Nephron (organoid): ENCODE data around the gene RPUSD3.

ENCODE experiments used
- H3K27ac Mint-ChIP-seq, 3 experiments: 2 replicates each; pipeline ENCODE4 v1.8.0; 2020; ENCODE audit warnings: mixed read lengths in 3 of 3, mild to moderate bottlenecking in 2 of 3, moderate library complexity in 1 of 3
- H3K27me3 Mint-ChIP-seq: 2 replicates; pipeline ENCODE4 v1.8.0; 2021; ENCODE audit warnings: low read depth, mild to moderate bottlenecking, moderate library complexity, mixed read lengths
- H3K36me3 Mint-ChIP-seq: 2 replicates; pipeline ENCODE4 v1.8.0; 2020; ENCODE audit warnings: low read depth, mixed read lengths
- H3K4me1 Mint-ChIP-seq: 2 replicates; pipeline ENCODE4 v1.8.0; 2020; ENCODE audit warnings: mixed read lengths
- H3K4me3 Mint-ChIP-seq, 3 experiments: 2 replicates each; pipeline ENCODE4 v1.8.0; 2020; ENCODE audit warnings: mild to moderate bottlenecking in 3 of 3, mixed read lengths in 3 of 3, moderate library complexity in 2 of 3
- H3K9me3 Mint-ChIP-seq: 2 replicates; pipeline ENCODE4 v1.8.0; 2020; ENCODE audit warnings: mixed read lengths
- CTCF ChIP-seq, 3 experiments: fragments of 200-600 bp; sonication (generic); IDR thresholded peaks; one replicate each; pipeline ENCODE4 v1.5.0; 2021; ENCODE audit warnings: antibody characterized with exemption in 3 of 3; ENCODE audit not compliant: unreplicated experiment in 3 of 3

Gene RPUSD3

GRCh38 chr3:9820543-9820942, 23.3 kb downstream of the RPUSD3 start:
- H3K27ac Mint-ChIP-seq, result no peak overlapping the region
- TF ChIP-seq CTCF (IDR thresholded peaks at IDR 0.05; ENCODE audit: unreplicated experiment in 3 of 3), result no peak
- peaks cover 6% of the 10 kb centered on the region for H3K36me3 Mint-ChIP-seq
- no peaks in the 10 kb centered on the region for H3K9me3 Mint-ChIP-seq
- no peaks in the 10 kb centered on the region for H3K4me1 Mint-ChIP-seq
- no peak overlapping the region for H3K4me3 Mint-ChIP-seq
- no peaks in the 10 kb centered on the region for H3K27me3 Mint-ChIP-seq

- TF ChIP-seq CTCF (IDR thresholded peaks at IDR 0.05; ENCODE audit: unreplicated experiment in 3 of 3), result no peak
- H3K27me3 Mint-ChIP-seq, result no peaks in the 10 kb centered on the region
- H3K4me1 Mint-ChIP-seq, result no peaks in the 10 kb centered on the region
- no peak overlapping the region for H3K27ac Mint-ChIP-seq
- H3K9me3 Mint-ChIP-seq, result no peaks in the 10 kb centered on the region
- no peak overlapping the region for H3K4me3 Mint-ChIP-seq
- peaks cover 6% of the 10 kb centered on the region for H3K36me3 Mint-ChIP-seq
Observed at GRCh38 chr3:9818666-9819335, 25.0 kb downstream of the RPUSD3 start.

- no peak overlapping the region for H3K27ac Mint-ChIP-seq
- no peak overlapping the region for H3K4me3 Mint-ChIP-seq
- H3K9me3 Mint-ChIP-seq, result no peaks in the 10 kb centered on the region
- no peaks in the 10 kb centered on the region for H3K4me1 Mint-ChIP-seq
- peaks cover 9% of the 10 kb centered on the region for H3K36me3 Mint-ChIP-seq
- TF ChIP-seq CTCF (IDR thresholded peaks at IDR 0.05; ENCODE audit: unreplicated experiment in 3 of 3), result no peak
- no peaks in the 10 kb centered on the region for H3K27me3 Mint-ChIP-seq
Observed at GRCh38 chr3:9817436-9817835, 26.4 kb downstream of the RPUSD3 start.

- Mint-ChIP-seq H3K27me3 (no peaks in the 10 kb centered on the region), H3K4me3 (no peak overlapping the region), H3K4me1 (peaks cover 9% of the 10 kb centered on the region), H3K27ac (no peak overlapping the region), H3K9me3 (no peaks in the 10 kb centered on the region), H3K36me3 (peaks cover 9% of the 10 kb centered on the region)
- TF ChIP-seq CTCF (IDR thresholded peaks at IDR 0.05; ENCODE audit: unreplicated experiment in 3 of 3), result no peak
Observed at GRCh38 chr3:9815986-9816385, 27.8 kb downstream of the RPUSD3 start.

GRCh38 chr3:9812870-9813483, 30.8 kb downstream of the RPUSD3 start:
- H3K27ac Mint-ChIP-seq, result no peak overlapping the region
- no peak overlapping the region for H3K4me3 Mint-ChIP-seq
- no peak for TF ChIP-seq CTCF (IDR thresholded peaks at IDR 0.05; ENCODE audit: unreplicated experiment in 3 of 3)
- H3K36me3 Mint-ChIP-seq, result peaks cover 3% of the 10 kb centered on the region
- H3K4me1 Mint-ChIP-seq, result peaks cover 21% of the 10 kb centered on the region
- no peaks in the 10 kb centered on the region for H3K9me3 Mint-ChIP-seq
- H3K27me3 Mint-ChIP-seq, result no peaks in the 10 kb centered on the region

GRCh38 chr3:9810846-9811245, 33.0 kb downstream of the RPUSD3 start:
- Mint-ChIP-seq H3K9me3 (no peaks in the 10 kb centered on the region), H3K27me3 (no peaks in the 10 kb centered on the region), H3K4me1 (peaks cover 21% of the 10 kb centered on the region), H3K27ac (peak overlapping the region; percentile 77 to 82 (median 80)), H3K36me3 (peaks cover 6% of the 10 kb centered on the region), H3K4me3 (peak overlapping the region; percentile 80 to 85 (median 80))
- TF ChIP-seq CTCF (IDR thresholded peaks at IDR 0.05; ENCODE audit: unreplicated experiment in 3 of 3), result no peak
